GM12878 (cell line): ENCODE measurements around the gene MISP3. TPM values are rescaled to one million over a fixed set of nuclear protein-coding genes. Genes with fewer than 3 reads are reported as not detected.

ENCODE experiments used
- BCLAF1 ChIP-seq: fragments of 450-650 bp; IDR thresholded peaks from 2 replicates; pipeline ENCODE4 v1.6.1; 2017; ENCODE audit warnings: antibody characterized with exemption, mild to moderate bottlenecking, moderate library complexity
- BMI1 ChIP-seq: fragments of 450-650 bp; IDR thresholded peaks from 2 replicates; pipeline ENCODE4 v1.6.1; 2016; ENCODE audit warnings: mild to moderate bottlenecking, moderate library complexity, borderline replicate concordance
- CBFB ChIP-seq: IDR thresholded peaks from 2 replicates; pipeline ENCODE4 v1.6.1; 2016; ENCODE audit warnings: antibody characterized with exemption, low read depth
- FOXK2 ChIP-seq: fragments of 450-650 bp; IDR thresholded peaks from 2 replicates; pipeline ENCODE4 v1.6.1; 2017; ENCODE audit warnings: mild to moderate bottlenecking, moderate library complexity
- KDM1A ChIP-seq: fragments of 200-600 bp; sonication (generic); IDR thresholded peaks from 2 replicates; pipeline ENCODE4 v1.6.1; 2016; ENCODE audit warnings: borderline replicate concordance
- MLLT1 ChIP-seq: fragments of 450-650 bp; IDR thresholded peaks from 2 replicates; pipeline ENCODE4 v1.6.1; 2016; ENCODE audit warnings: mild to moderate bottlenecking
- MTA3 ChIP-seq: IDR thresholded peaks from 2 replicates; pipeline ENCODE4 v1.6.1; 2012; ENCODE audit warnings: low read length, inconsistent platforms, borderline replicate concordance
- NFIC ChIP-seq: IDR thresholded peaks from 2 replicates; pipeline ENCODE4 v1.6.1; 2012; ENCODE audit warnings: low read depth, mild to moderate bottlenecking, inconsistent platforms, low read length, moderate library complexity
- NFXL1 ChIP-seq: fragments of 450-650 bp; IDR thresholded peaks from 2 replicates; pipeline ENCODE4 v1.6.1; 2017; ENCODE audit warnings: antibody characterized with exemption, mild to moderate bottlenecking, borderline replicate concordance
- PBX3 ChIP-seq: IDR thresholded peaks from 2 replicates; pipeline ENCODE4 v1.6.1; 2011; ENCODE audit warnings: mild to moderate bottlenecking, low read depth, low read length, moderate library complexity; ENCODE audit not compliant: insufficient replicate concordance
- POLR2AphosphoS2 ChIP-seq: IDR thresholded peaks from 2 replicates; pipeline ENCODE4 v1.6.1; 2011; ENCODE audit warnings: low read depth, mild to moderate bottlenecking, low read length, improper control_type of control experiment, moderate library complexity
- POU2F2 ChIP-seq: IDR thresholded peaks from 3 replicates; pipeline ENCODE4 v1.6.1; 2011; ENCODE audit warnings: low read depth, mild to moderate bottlenecking, low read length, borderline replicate concordance
- RUNX3 ChIP-seq: IDR thresholded peaks from 2 replicates; pipeline ENCODE4 v1.6.1; 2012; ENCODE audit warnings: low read length, inconsistent platforms
- SKIL ChIP-seq: fragments of 450-650 bp; IDR thresholded peaks from 2 replicates; pipeline ENCODE4 v1.6.1; 2017; ENCODE audit warnings: mild to moderate bottlenecking, low read depth, inconsistent platforms; ENCODE audit not compliant: poor library complexity, severe bottlenecking
- SREBF2 ChIP-seq: IDR thresholded peaks from 2 replicates; pipeline ENCODE4 v1.6.1; 2012; ENCODE audit warnings: mild to moderate bottlenecking, low read length
- TCF3 ChIP-seq: IDR thresholded peaks from 2 replicates; pipeline ENCODE4 v1.6.1; 2012; ENCODE audit warnings: low read depth, mild to moderate bottlenecking, low read length, borderline replicate concordance; ENCODE audit not compliant: insufficient read depth
- ZBTB4 ChIP-seq: fragments of 450-650 bp; formaldehyde crosslinking; IDR thresholded peaks from 2 replicates; pipeline ENCODE4 v1.4.0; 2022; ENCODE audit warnings: mild to moderate bottlenecking, moderate library complexity
- ZNF24 ChIP-seq: fragments of 450-650 bp; IDR thresholded peaks from 2 replicates; pipeline ENCODE4 v1.6.1; 2017; ENCODE audit warnings: antibody characterized with exemption, mild to moderate bottlenecking
- ZNF274 ChIP-seq: IDR thresholded peaks from one replicate; pipeline ENCODE4 v1.8.0; 2011; ENCODE audit not compliant: insufficient read length, insufficient read depth
- polyA plus RNA-seq, 11 experiments: library from polyadenylated mRNA; depleted of rRNA in 4 of 11; unstranded in 6 of 11; stranded (reverse) in 5 of 11; fragments of >200 nt; fragmentation: Nextera tagmentation in 4 of 11; fragmentation: Illumina TruSeq in 1 of 11; extraction: Ambion mirVana in 4 of 11; extraction: Trizol in 1 of 11; gene quantifications; 1 replicate in 1 of 11; 2 replicates in 10 of 11; pipeline versions ENCODE4 v1.2.1 to v1.2.3, GENCODE V29; 2011 to 2016; ENCODE audit warnings: inconsistent platforms in 2 of 11, missing spikeins in 2 of 11, low read depth in 1 of 11
- total RNA-seq, 4 experiments: library from RNA; depleted of rRNA in 3 of 4; stranded (reverse); fragments of >200 nt in 3 of 4; fragmentation: Illumina TruSeq in 1 of 4; extraction: Trizol in 1 of 4; gene quantifications; 2 replicates each; pipeline versions ENCODE4 v1.2.1 to v1.2.3, GENCODE V29; 2013 to 2021

MISP3 gene
- total and polyA plus RNA-seq, 10 of the 15 experiments (the other 5 are each of a cell fraction or from before 2014, with no cell fraction given), result 0.07 to 1.4 (median 0.64) TPM

- TF ChIP-seq BCLAF1 (no peak), NFIC (no peak; the same call in 1 of the 2 replicates), ZNF274 (no peak), MLLT1 (no peak), MTA3 (0 out of 2 replicates have a peak, but pooled peaks have one; percentile 13), SKIL (peak; percentile 6), ZBTB4 (CRISPR knock-in tag) (no peak), POU2F2 (no peak), NFXL1 (no peak), RUNX3 (0 out of 2 replicates have a peak, but pooled peaks have one; percentile 18), FOXK2 (no peak), BMI1 (no peak), POLR2AphosphoS2 (no peak), KDM1A (no peak), TCF3 (0 out of 2 replicates have a peak, but pooled peaks have one; percentile 6), CBFB (no peak), ZNF24 (no peak), PBX3 (peak; percentile 89), SREBF2 (no peak)
Measured at GRCh38 chr19:14091813-14092462, 19.4 kb downstream of the MISP3 start (continued).
